ENCODE measurements around the gene KCNK10. TPM values are rescaled to one million over a fixed set of nuclear protein-coding genes. Genes with fewer than 3 reads are reported as not detected.
"Not testable (repeated sequence)": the region's sequence is repeated elsewhere in the genome, so short reads cannot be mapped to it uniquely, and the experiment has no call there.

Gene KCNK10
- total RNA-seq, 3 donors from 2014 or later: not detected

- DNase-seq (no peak), ATAC-seq (no peak)
- no peak overlapping the region for H3K4me3 Mint-ChIP-seq
- no peaks in the 10 kb centered on the region for H3K9me3 Mint-ChIP-seq
- H3K4me1 Mint-ChIP-seq (ENCODE audit: low read depth): no peaks in the 10 kb centered on the region
- H3K27me3 Mint-ChIP-seq (ENCODE audit: low read depth): peaks cover 21% of the 10 kb centered on the region
- no peaks in the 10 kb centered on the region for H3K36me3 Mint-ChIP-seq (ENCODE audit: insufficient read depth)
Observed at GRCh38 chr14:88270776-88271175, 52.3 kb downstream of the KCNK10 start.

DNA sequence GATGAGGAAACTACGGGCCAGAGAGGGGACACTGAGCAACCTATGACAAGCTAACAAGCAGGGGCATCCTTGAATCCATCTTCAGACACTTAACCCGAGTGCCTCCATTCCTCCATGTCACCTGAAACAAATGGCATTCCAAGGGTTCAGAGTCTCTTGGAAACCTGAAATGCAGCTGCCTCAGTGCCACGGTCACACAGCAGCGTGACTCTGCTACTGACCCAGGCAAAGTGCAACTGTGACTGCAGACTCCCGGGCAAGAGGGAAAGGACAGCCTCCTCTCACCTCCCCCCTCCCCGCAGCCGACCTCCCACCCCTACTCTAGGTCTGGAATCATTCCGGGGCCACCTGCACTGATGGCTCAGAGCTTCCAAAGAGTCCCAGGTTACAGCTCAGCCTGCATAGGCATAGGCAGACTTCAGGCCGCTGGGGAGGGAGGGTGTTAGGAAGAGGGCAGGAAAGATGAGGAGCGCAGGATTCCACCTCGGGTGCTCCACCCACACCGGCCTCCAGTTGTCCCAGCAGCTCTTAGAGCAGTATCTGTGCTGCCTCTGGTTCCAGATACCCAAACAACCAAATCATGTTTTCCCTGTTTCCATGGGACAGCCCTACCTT is 53.2 kb downstream of the KCNK10 start:
- no peak for ATAC-seq

DNA sequence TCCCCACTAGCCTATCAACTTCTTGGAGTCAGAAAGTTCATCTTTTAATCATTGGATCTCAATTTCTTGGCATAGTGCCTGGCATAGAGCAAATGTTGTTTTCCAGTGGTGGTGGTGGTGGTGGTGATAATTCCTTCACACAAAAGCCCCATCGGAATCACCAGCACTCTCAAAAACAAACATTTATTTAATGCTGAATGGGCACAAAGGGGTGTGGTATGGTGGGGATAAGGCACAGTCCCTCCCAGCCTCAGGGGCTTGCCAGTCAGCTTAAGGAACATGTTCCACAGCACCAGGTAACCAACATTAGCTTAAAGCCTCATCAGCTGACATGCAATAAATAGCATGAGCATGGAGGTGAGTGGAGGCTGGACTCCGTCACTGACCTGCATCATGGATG is 56.6 kb downstream of the KCNK10 start:
- DNase-seq (no peak), ATAC-seq (no peak)
- Mint-ChIP-seq H3K9me3 (no peaks in the 10 kb centered on the region), H3K4me1 (ENCODE audit: low read depth) (no peaks in the 10 kb centered on the region), H3K36me3 (ENCODE audit: insufficient read depth) (no peaks in the 10 kb centered on the region), H3K4me3 (no peak overlapping the region), H3K27me3 (ENCODE audit: low read depth) (peaks cover 14% of the 10 kb centered on the region)

More for the DNA sequence above, 53.2 kb downstream of the KCNK10 start:
- Mint-ChIP-seq H3K4me1 (ENCODE audit: low read depth) (no peaks in the 10 kb centered on the region), H3K4me3 (no peak overlapping the region), H3K9me3 (no peaks in the 10 kb centered on the region), H3K27me3 (ENCODE audit: low read depth) (peaks cover 19% of the 10 kb centered on the region), H3K36me3 (ENCODE audit: insufficient read depth) (no peaks in the 10 kb centered on the region)
- no peak for DNase-seq

GRCh38 chr14:88264116-88264515 is 59.0 kb downstream of the KCNK10 start:
- DNase-seq (no peak), ATAC-seq (no peak)
- peaks cover 10% of the 10 kb centered on the region for H3K27me3 Mint-ChIP-seq (ENCODE audit: low read depth)
- H3K4me1 Mint-ChIP-seq (ENCODE audit: low read depth): no peaks in the 10 kb centered on the region
- H3K9me3 Mint-ChIP-seq: no peaks in the 10 kb centered on the region
- no peaks in the 10 kb centered on the region for H3K36me3 Mint-ChIP-seq (ENCODE audit: insufficient read depth)
- no peak overlapping the region for H3K4me3 Mint-ChIP-seq

GRCh38 chr14:88261302-88261701 is 61.8 kb downstream of the KCNK10 start:
- H3K4me3 Mint-ChIP-seq; ATAC-seq; DNase-seq; H3K4me1 Mint-ChIP-seq (ENCODE audit: low read depth); H3K36me3 Mint-ChIP-seq (ENCODE audit: insufficient read depth); H3K9me3 Mint-ChIP-seq: not testable (repeated sequence)
- H3K27me3 Mint-ChIP-seq (ENCODE audit: low read depth): peaks cover 13% of the 10 kb centered on the region

DNA sequence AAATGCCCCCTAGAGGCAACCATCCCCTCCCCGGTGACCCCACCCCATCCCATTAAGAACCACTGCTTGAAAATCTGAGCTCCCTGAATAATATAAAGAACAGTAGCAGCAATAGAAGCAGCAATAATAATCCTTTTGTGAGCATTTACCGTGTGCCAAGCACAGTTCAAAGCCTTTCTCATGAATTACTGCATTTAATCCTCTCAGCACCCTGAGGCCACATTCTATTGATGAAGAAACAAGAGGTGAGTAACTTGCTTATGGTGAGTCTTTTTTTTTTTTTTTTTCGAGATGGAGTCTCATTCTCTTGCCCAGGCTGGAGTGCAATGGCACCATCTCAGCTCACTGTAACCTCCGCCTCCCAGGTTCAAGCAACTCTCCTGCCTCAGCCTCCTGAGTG is 65.0 kb downstream of the KCNK10 start:
- Mint-ChIP-seq H3K36me3 (ENCODE audit: insufficient read depth) (no peaks in the 10 kb centered on the region), H3K4me1 (ENCODE audit: low read depth) (no peaks in the 10 kb centered on the region), H3K27me3 (ENCODE audit: low read depth) (peaks cover 19% of the 10 kb centered on the region)

GRCh38 chr14:88256997-88257950 is 65.8 kb downstream of the KCNK10 start:
- H3K36me3 Mint-ChIP-seq (ENCODE audit: insufficient read depth): no peaks in the 10 kb centered on the region
- no peak for ATAC-seq
- H3K4me1 Mint-ChIP-seq (ENCODE audit: low read depth): no peaks in the 10 kb centered on the region
- DNase-seq: no peak
- peaks cover 17% of the 10 kb centered on the region for H3K27me3 Mint-ChIP-seq (ENCODE audit: low read depth)
- no peak overlapping the region for H3K4me3 Mint-ChIP-seq
- H3K9me3 Mint-ChIP-seq: no peaks in the 10 kb centered on the region

More for the DNA sequence above, 65.0 kb downstream of the KCNK10 start:
- no peak for ATAC-seq
- Mint-ChIP-seq H3K9me3 (no peaks in the 10 kb centered on the region), H3K4me3 (no peak overlapping the region)
- no peak for DNase-seq

DNA sequence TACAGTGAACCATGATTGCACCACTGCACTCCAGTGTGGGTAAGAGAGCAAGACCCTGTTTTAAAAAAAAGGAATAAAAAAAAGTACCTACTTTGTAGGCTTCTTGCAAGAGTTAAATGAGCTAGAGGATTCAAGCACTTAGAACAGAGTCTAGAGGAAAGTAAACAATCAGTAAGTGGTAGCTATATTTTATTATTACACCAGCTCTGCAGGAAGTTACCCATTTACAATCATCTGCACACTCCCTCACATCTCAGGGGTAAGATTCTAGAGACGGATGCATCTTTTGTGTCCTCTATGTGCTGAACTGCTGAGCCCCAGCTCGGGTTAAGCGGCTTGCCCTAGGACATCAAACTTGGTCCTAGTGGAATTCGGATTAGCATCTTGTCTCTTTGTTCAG is 67.3 kb downstream of the KCNK10 start:
- H3K36me3 Mint-ChIP-seq (ENCODE audit: insufficient read depth): no peaks in the 10 kb centered on the region
- H3K4me1 Mint-ChIP-seq (ENCODE audit: low read depth): no peaks in the 10 kb centered on the region
- no peak overlapping the region for H3K4me3 Mint-ChIP-seq
- ATAC-seq (no peak), DNase-seq (no peak)
- H3K9me3 Mint-ChIP-seq: no peaks in the 10 kb centered on the region
- peaks cover 14% of the 10 kb centered on the region for H3K27me3 Mint-ChIP-seq (ENCODE audit: low read depth)

DNA sequence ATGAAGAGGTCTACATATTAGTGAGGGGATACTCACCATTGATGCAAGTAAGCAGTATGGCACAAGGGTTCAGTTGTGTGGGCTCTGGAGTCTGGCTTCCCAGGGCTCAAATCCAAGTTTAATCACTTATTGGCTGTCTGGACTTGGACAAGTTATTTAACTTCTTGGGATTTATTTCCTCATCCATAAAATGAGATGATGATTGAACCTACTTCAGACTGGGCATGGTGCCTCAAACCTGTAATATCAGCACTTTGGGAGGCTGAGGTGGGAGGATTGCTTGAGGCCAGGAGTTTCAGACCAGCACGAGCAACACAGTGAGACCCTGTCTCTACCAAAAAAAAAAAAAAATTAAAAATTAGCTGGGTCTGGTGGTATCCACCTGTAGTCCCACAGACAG is 67.9 kb downstream of the KCNK10 start:
- no peak for ATAC-seq
- Mint-ChIP-seq H3K4me3 (no peak overlapping the region), H3K27me3 (ENCODE audit: low read depth) (peaks cover 13% of the 10 kb centered on the region), H3K9me3 (no peaks in the 10 kb centered on the region), H3K4me1 (ENCODE audit: low read depth) (no peaks in the 10 kb centered on the region), H3K36me3 (ENCODE audit: insufficient read depth) (no peaks in the 10 kb centered on the region)
- DNase-seq: no peak

DNA sequence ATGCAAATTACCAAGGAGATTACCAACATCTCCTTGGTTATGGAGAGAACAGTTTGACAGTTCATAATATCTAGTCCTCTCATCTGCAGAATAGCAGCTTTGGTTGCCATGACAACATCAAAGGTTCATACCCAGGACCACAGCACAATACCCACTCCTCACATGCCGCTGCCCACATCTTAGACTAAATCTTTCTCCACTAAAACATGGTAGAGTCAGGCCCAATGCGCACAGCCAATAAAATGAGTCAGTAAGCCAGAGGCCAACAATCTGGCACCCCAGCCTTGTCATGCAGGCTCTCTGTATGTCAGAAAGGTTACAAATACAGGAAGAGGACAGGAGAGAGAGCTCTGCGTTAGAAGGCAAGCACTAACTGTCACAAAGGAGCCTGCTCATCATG is 70.6 kb downstream of the KCNK10 start:
- Mint-ChIP-seq H3K36me3 (ENCODE audit: insufficient read depth) (no peaks in the 10 kb centered on the region), H3K27me3 (ENCODE audit: low read depth) (peaks cover 12% of the 10 kb centered on the region), H3K4me1 (ENCODE audit: low read depth) (no peaks in the 10 kb centered on the region), H3K9me3 (no peaks in the 10 kb centered on the region), H3K4me3 (no peak overlapping the region)
- DNase-seq: no peak
- no peak for ATAC-seq

- no peak for DNase-seq
- no peak for ATAC-seq
- Mint-ChIP-seq H3K4me1 (ENCODE audit: low read depth) (no peaks in the 10 kb centered on the region), H3K36me3 (ENCODE audit: insufficient read depth) (no peaks in the 10 kb centered on the region), H3K27me3 (ENCODE audit: low read depth) (peaks cover 9% of the 10 kb centered on the region), H3K4me3 (no peak overlapping the region), H3K9me3 (no peaks in the 10 kb centered on the region)
Observed at GRCh38 chr14:88251650-88252049, 71.4 kb downstream of the KCNK10 start.

GRCh38 chr14:88249266-88249665 is 73.8 kb downstream of the KCNK10 start:
- Mint-ChIP-seq H3K4me3 (no peak overlapping the region), H3K4me1 (ENCODE audit: low read depth) (no peaks in the 10 kb centered on the region), H3K27me3 (ENCODE audit: low read depth) (peaks cover 16% of the 10 kb centered on the region), H3K36me3 (ENCODE audit: insufficient read depth) (no peaks in the 10 kb centered on the region), H3K9me3 (no peaks in the 10 kb centered on the region)
- ATAC-seq (no peak), DNase-seq (no peak)

DNA sequence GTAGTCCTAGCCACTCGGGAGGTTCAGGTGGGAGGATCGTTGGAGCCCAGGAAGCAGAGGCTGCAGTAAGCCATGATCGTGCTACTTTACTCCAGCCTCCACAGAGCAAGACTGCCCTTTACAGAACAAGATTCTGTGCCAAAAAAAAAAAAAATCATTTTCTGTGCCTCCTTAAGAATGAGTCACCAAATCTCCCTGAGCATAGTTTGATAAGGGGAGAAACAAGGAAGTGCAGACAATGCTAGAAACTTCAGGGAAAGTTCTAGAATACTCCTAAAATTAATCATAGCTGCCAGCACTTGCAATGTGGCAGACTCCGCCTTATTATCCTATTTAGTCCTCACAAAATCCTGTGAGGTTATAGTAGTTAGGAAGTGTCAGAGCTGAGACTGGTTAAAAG is 74.5 kb downstream of the KCNK10 start:
- H3K4me3 Mint-ChIP-seq: no peak overlapping the region
- no peaks in the 10 kb centered on the region for H3K9me3 Mint-ChIP-seq
- peaks cover 11% of the 10 kb centered on the region for H3K27me3 Mint-ChIP-seq (ENCODE audit: low read depth)
- DNase-seq (no peak), ATAC-seq (no peak)
- H3K36me3 Mint-ChIP-seq (ENCODE audit: insufficient read depth): no peaks in the 10 kb centered on the region
- H3K4me1 Mint-ChIP-seq (ENCODE audit: low read depth): no peaks in the 10 kb centered on the region

GRCh38 chr14:88247228-88247627 is 75.8 kb downstream of the KCNK10 start:
- Mint-ChIP-seq H3K27me3 (ENCODE audit: low read depth) (peaks cover 15% of the 10 kb centered on the region), H3K9me3 (no peaks in the 10 kb centered on the region)
- DNase-seq: no peak

DNA sequence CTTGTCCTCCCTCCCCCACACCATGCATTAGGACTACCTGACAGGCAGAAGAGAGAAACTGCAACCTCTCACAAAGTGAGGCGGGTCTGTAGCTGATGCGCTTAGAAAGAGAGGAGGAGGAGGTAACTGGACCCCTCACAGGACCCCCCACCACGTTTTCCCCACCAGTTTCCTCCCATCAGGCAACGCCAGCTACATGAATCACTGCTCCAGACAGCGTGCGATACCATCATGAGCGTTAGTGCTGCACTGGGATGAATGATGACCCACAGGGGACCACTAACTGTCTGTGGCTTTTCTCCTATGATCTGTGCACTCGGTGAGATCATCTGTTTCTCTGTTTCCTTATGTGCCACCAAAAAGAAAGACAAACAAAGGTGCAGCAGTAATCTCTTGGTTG is 77.7 kb downstream of the KCNK10 start:
- peaks cover 20% of the 10 kb centered on the region for H3K27me3 Mint-ChIP-seq (ENCODE audit: low read depth)
- H3K4me1 Mint-ChIP-seq (ENCODE audit: low read depth): no peaks in the 10 kb centered on the region

More at GRCh38 chr14:88247228-88247627, 75.8 kb downstream of the KCNK10 start:
- Mint-ChIP-seq H3K36me3 (ENCODE audit: insufficient read depth) (no peaks in the 10 kb centered on the region), H3K4me1 (ENCODE audit: low read depth) (no peaks in the 10 kb centered on the region), H3K4me3 (no peak overlapping the region)
- no peak for ATAC-seq

More for the DNA sequence above, 77.7 kb downstream of the KCNK10 start:
- ATAC-seq (no peak), DNase-seq (no peak)
- no peaks in the 10 kb centered on the region for H3K36me3 Mint-ChIP-seq (ENCODE audit: insufficient read depth)
- no peaks in the 10 kb centered on the region for H3K9me3 Mint-ChIP-seq
- no peak overlapping the region for H3K4me3 Mint-ChIP-seq

All from activated T-cell treated with anti-CD3 and anti-CD28 coated beads, Interleukin-2, amount 50 U/mL, for 4 hours (primary cell).